ENCODE results near the gene CFAP97D2.

CFAP97D2 gene

GRCh38 chr13:114151565-114152284 is 27.3 kb upstream of the CFAP97D2 start:
- H3K27ac ChIP-seq = no peak overlapping the region
- TF ChIP-seq ZFX (IDR thresholded peaks at IDR 0.05; ENCODE audit: borderline replicate concordance) (no peak), CTCF (IDR thresholded peaks at IDR 0.05) (peak; percentile 22)

- no peak overlapping the region for H3K27ac ChIP-seq
- TF ChIP-seq ZFX (IDR thresholded peaks at IDR 0.05; ENCODE audit: borderline replicate concordance) (no peak), CTCF (IDR thresholded peaks at IDR 0.05) (no peak)
These were observed 26.8 kb upstream of the CFAP97D2 start for GRCh38 chr13:114152285-114152645.

GRCh38 chr13:114152831-114153371 is 26.2 kb upstream of the CFAP97D2 start:
- no peak overlapping the region for H3K27ac ChIP-seq
- no peak for TF ChIP-seq CTCF (IDR thresholded peaks at IDR 0.05)
- TF ChIP-seq ZFX (IDR thresholded peaks at IDR 0.05; ENCODE audit: borderline replicate concordance) = no peak

GRCh38 chr13:114153485-114154080 is 25.5 kb upstream of the CFAP97D2 start:
- no peak overlapping the region for H3K27ac ChIP-seq
- no peak for TF ChIP-seq CTCF (IDR thresholded peaks at IDR 0.05)
- TF ChIP-seq ZFX (IDR thresholded peaks at IDR 0.05; ENCODE audit: borderline replicate concordance) = no peak

- TF ChIP-seq ZFX (IDR thresholded peaks at IDR 0.05; ENCODE audit: borderline replicate concordance) = no peak
- no peak for TF ChIP-seq CTCF (IDR thresholded peaks at IDR 0.05)
- no peak overlapping the region for H3K27ac ChIP-seq
These were observed 24.6 kb upstream of the CFAP97D2 start for GRCh38 chr13:114154476-114154875.

- H3K27ac ChIP-seq = no peak overlapping the region
- TF ChIP-seq CTCF (IDR thresholded peaks at IDR 0.05) (no peak), ZFX (IDR thresholded peaks at IDR 0.05; ENCODE audit: borderline replicate concordance) (no peak)
These were observed 23.7 kb upstream of the CFAP97D2 start for GRCh38 chr13:114155320-114155719.

Measured in 22Rv1 (cell line).